Smooth muscle cell (in vitro differentiated cells): Measurements from ENCODE around the gene ROS1. TPM values are rescaled to one million over a fixed set of nuclear protein-coding genes. Genes with fewer than 3 reads are reported as not detected.
A peak's percentile ranks its signal among the peaks of the same experiment; 100 is the strongest.

ENCODE experiments used
- DNase-seq: peaks from one replicate; lab custom pipeline; 2025; ENCODE audit not compliant: unreplicated experiment; lab: John Stamatoyannopoulos, UW
- H2AFZ ChIP-seq: fragments of 200-600 bp; sonication (generic); 2 replicates; pipeline ENCODE4 v1.6.0; 2016; ENCODE audit warnings: antibody characterized with exemption, low read depth, mild to moderate bottlenecking
- H3F3A ChIP-seq: fragments of 200-600 bp; sonication (generic); 2 replicates; pipeline ENCODE4 v1.6.0; 2017; ENCODE audit warnings: antibody characterized with exemption, low read depth
- H3K27ac ChIP-seq: fragments of 200-600 bp; sonication (generic); 2 replicates; pipeline ENCODE4 v1.5.1; 2016; ENCODE audit warnings: low read depth, mild to moderate bottlenecking
- H3K27me3 ChIP-seq: fragments of 200-600 bp; sonication (generic); 2 replicates; pipeline ENCODE4 v1.6.1; 2016; ENCODE audit warnings: low read depth, mild to moderate bottlenecking
- H3K36me3 ChIP-seq: fragments of 200-600 bp; sonication (generic); 2 replicates; pipeline ENCODE4 v1.5.1; 2016; ENCODE audit warnings: low read depth
- H3K4me1 ChIP-seq: fragments of 200-600 bp; sonication (generic); 2 replicates; pipeline ENCODE4 v1.5.1; 2016; ENCODE audit warnings: low read depth
- H3K4me2 ChIP-seq: fragments of 200-600 bp; sonication (generic); 2 replicates; pipeline ENCODE4 v1.6.0; 2016; ENCODE audit warnings: mild to moderate bottlenecking
- H3K4me3 ChIP-seq: fragments of 200-600 bp; sonication (generic); 2 replicates; pipeline ENCODE4 v1.5.1; 2016; ENCODE audit warnings: mild to moderate bottlenecking
- H3K79me2 ChIP-seq: fragments of 200-600 bp; sonication (generic); 2 replicates; pipeline ENCODE4 v1.6.0; 2016; ENCODE audit warnings: low read depth, mild to moderate bottlenecking
- H3K9ac ChIP-seq: fragments of 200-600 bp; sonication (generic); 2 replicates; pipeline ENCODE4 v1.6.0; 2016; ENCODE audit warnings: low read depth
- H3K9me3 ChIP-seq: fragments of 200-600 bp; sonication (generic); replicated peaks from 2 replicates; pipeline ENCODE4 v1.5.1; 2016; ENCODE audit warnings: low read depth
- H4K20me1 ChIP-seq: fragments of 200-600 bp; sonication (generic); 2 replicates; pipeline ENCODE4 v1.6.0; 2016; ENCODE audit warnings: low read depth
- CTCF ChIP-seq: fragments of 200-600 bp; sonication (generic); IDR thresholded peaks from 2 replicates; pipeline ENCODE4 v1.5.1; 2017; ENCODE audit warnings: borderline replicate concordance, mild to moderate bottlenecking, antibody characterized with exemption; ENCODE audit not compliant: insufficient read depth, poor library complexity, severe bottlenecking
- WGBS: methylation state at CpG from one replicate; pipeline ENCODE4 v1.1.7; 2016; ENCODE audit warnings: low lambda C conversion rate; 5-methylcytosine and 5-hydroxymethylcytosine counted together
- polyA plus RNA-seq: library from polyadenylated mRNA; unstranded; fragments of >200 nt; fragmentation: Nextera tagmentation; extraction: Ambion mirVana; gene quantifications from 2 replicates; pipeline ENCODE4 v1.2.1, GENCODE V29; 2016
- total RNA-seq: library from RNA; depleted of rRNA; stranded (reverse); fragments of >200 nt; gene quantifications from 2 replicates; pipeline ENCODE4 v1.2.3, GENCODE V29; 2014

ROS1 gene
- total and polyA plus RNA-seq, 2 experiments from 2014 or later = 0.03 to 0.09 TPM

DNA sequence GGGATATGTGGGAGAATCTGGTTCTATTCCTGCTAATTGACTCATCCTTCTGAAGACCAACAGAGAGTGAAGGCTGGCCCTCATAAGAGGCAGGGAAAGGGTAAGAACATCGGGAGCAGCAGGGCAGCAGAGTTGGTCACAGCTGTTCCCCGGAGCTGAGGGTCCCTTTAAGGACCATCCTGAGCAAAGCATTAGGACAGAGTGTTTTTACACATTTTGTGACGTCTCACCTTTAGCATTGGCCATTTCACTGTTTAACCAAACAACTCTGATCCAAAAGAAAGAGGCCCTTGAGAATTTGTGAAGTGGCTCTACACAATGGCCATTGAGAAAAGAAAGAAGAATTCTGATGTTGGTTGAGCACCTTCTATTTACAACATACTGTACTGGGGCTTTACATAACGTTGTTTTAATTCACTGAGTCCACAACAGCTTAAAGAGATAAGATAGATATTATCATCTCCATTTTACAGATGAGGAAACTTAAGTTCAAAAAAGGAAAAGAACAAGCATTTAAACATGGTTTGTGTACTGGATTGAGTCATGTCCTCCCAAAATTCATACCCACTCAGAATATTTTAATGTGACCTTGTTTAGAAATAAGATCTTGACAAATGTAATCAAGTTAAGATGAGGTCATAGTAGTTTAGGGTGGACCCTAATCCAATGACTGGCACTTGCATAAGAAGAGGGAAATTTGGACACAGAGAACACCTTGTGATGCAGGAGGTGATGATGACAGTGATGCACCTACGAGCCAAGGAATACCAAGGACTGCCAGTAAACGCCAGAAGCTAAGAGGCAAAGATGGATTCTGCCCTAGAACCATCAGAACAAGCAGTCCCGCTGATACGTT lies 98.4 kb downstream of the ROS1 start:
- H3K79me2 ChIP-seq = no peaks in the 10 kb centered on the region
- H3K27me3 ChIP-seq = no peaks in the 10 kb centered on the region
- no peak overlapping the region for H3K27ac ChIP-seq
- H3K9me3 ChIP-seq = no peaks in the 10 kb centered on the region
- no peaks in the 10 kb centered on the region for H4K20me1 ChIP-seq
- no peak for DNase-seq
- no peak overlapping the region for H3K4me3 ChIP-seq
- H3K36me3 ChIP-seq = no peaks in the 10 kb centered on the region
- no peak overlapping the region for H3K4me2 ChIP-seq
- no peak for TF ChIP-seq CTCF
- H2AFZ ChIP-seq = no peak overlapping the region
- WGBS = 88% methylated on average over 8 of the region's 8 CpGs
- H3K4me1 ChIP-seq = no peaks in the 10 kb centered on the region
- H3F3A ChIP-seq = no peaks in the 10 kb centered on the region
- no peak overlapping the region for H3K9ac ChIP-seq

DNA sequence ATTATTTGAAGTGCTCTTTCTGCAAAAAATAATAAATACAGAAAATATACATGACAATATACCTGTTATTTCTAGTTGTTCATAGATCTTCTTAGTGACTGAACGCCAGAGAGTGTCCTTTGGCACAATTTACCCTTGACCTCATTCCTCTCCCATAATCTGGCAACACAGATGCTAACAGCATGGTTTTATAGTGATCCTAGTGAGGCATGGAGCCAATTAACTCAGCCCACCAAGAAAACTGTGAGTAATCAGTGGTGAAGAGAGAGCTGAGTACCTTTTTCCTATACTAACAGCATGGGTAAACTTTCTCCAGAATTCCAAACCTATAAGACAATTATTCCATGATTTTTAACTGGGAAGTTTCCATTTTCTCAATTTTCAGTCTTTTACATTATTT lies 99.3 kb downstream of the ROS1 start:
- H3K27me3 ChIP-seq = no peaks in the 10 kb centered on the region
- DNase-seq = no peak
- H4K20me1 ChIP-seq = no peaks in the 10 kb centered on the region
- no peak overlapping the region for H3K27ac ChIP-seq
- no peak overlapping the region for H3K4me2 ChIP-seq
- no peak overlapping the region for H3K9ac ChIP-seq
- no peaks in the 10 kb centered on the region for H3K36me3 ChIP-seq
- H3K9me3 ChIP-seq = no peaks in the 10 kb centered on the region
- TF ChIP-seq CTCF = no peak
- no peaks in the 10 kb centered on the region for H3K79me2 ChIP-seq
- no peak overlapping the region for H3K4me3 ChIP-seq
- 68% methylated on average over 1 of the region's 1 CpG for WGBS
- no peak overlapping the region for H2AFZ ChIP-seq
- H3K4me1 ChIP-seq = no peaks in the 10 kb centered on the region
- H3F3A ChIP-seq = no peaks in the 10 kb centered on the region

DNA sequence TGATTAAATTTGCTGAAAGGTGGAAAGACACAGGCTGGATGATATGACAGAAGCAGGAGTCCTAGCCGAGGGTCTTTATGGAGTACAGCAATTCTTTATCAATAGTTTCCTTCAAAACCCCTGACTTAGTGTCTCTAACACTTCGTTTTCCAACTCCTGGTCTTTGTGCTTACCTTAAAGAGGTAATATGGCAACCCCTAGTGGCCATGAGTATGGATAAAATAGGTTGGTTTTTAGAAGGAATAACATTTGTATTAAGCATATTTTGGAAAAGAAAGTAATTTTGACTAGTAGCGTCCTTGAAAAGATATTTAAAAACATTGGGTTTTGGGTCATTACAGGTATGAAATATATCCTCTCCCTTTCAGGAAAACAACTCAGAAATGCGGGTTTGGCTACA lies 108.5 kb downstream of the ROS1 start:
- no peaks in the 10 kb centered on the region for H3K36me3 ChIP-seq
- H3K9me3 ChIP-seq = no peaks in the 10 kb centered on the region
- no peak overlapping the region for H3K9ac ChIP-seq
- H3K27me3 ChIP-seq = no peaks in the 10 kb centered on the region
- H3K4me1 ChIP-seq = peaks cover 10% of the 10 kb centered on the region
- H3K4me2 ChIP-seq = no peak overlapping the region
- H3F3A ChIP-seq = no peaks in the 10 kb centered on the region
- no peaks in the 10 kb centered on the region for H3K79me2 ChIP-seq
- no peak for DNase-seq
- peak; percentile 42 for TF ChIP-seq CTCF
- WGBS = 41% methylated on average over 4 of the region's 4 CpGs
- H4K20me1 ChIP-seq = no peaks in the 10 kb centered on the region
- H3K27ac ChIP-seq = no peak overlapping the region
- no peak overlapping the region for H2AFZ ChIP-seq
- no peak overlapping the region for H3K4me3 ChIP-seq

- no peaks in the 10 kb centered on the region for H4K20me1 ChIP-seq
- TF ChIP-seq CTCF = no peak
- no peaks in the 10 kb centered on the region for H3K27me3 ChIP-seq
- no peaks in the 10 kb centered on the region for H3F3A ChIP-seq
- H3K4me1 ChIP-seq = peaks cover 10% of the 10 kb centered on the region
- H3K27ac ChIP-seq = no peak overlapping the region
- no peaks in the 10 kb centered on the region for H3K9me3 ChIP-seq
- H3K36me3 ChIP-seq = no peaks in the 10 kb centered on the region
- H3K4me2 ChIP-seq = no peak overlapping the region
- WGBS = 94% methylated on average over 1 of the region's 1 CpG
- no peak overlapping the region for H3K4me3 ChIP-seq
- H3K9ac ChIP-seq = no peak overlapping the region
- H3K79me2 ChIP-seq = no peaks in the 10 kb centered on the region
- no peak for DNase-seq
- H2AFZ ChIP-seq = no peak overlapping the region
Observed at GRCh38 chr6:117311726-117312125, 114.0 kb downstream of the ROS1 start.
